ENCODE data around the gene WIPF2. TPM values are rescaled to one million over a fixed set of nuclear protein-coding genes. Genes with fewer than 3 reads are reported as not detected.

WIPF2 gene
- total and polyA plus RNA-seq, 2 experiments from 2014 or later = 7.1 to 21.8 TPM

GRCh38 chr17:40318830-40319391 lies 99.8 kb downstream of the WIPF2 start:
- Histone ChIP-seq H3K27me3 (no peaks in the 10 kb centered on the region), H3K4me1 (ENCODE audit: low read depth) (peaks cover 73% of the 10 kb centered on the region), H3K36me3 (no peaks in the 10 kb centered on the region), H3K4me3 (peak overlapping the region; percentile 60), H3K9me3 (ENCODE audit: low read depth) (no peaks in the 10 kb centered on the region), H3K27ac (no peak overlapping the region)
- DNase-seq (ENCODE audit: low read depth in 1 of 2, low spot score in 1 of 2) = no peak
- peak; percentile 24 for TF ChIP-seq CTCF (IDR thresholded peaks at IDR 0.05; ENCODE audit: low read depth, low read length)

GRCh38 chr17:40319651-40320540 lies 100.8 kb downstream of the WIPF2 start:
- Histone ChIP-seq H3K4me1 (ENCODE audit: low read depth) (peaks cover 64% of the 10 kb centered on the region), H3K9me3 (ENCODE audit: low read depth) (no peaks in the 10 kb centered on the region), H3K36me3 (no peaks in the 10 kb centered on the region), H3K27me3 (no peaks in the 10 kb centered on the region), H3K4me3 (no peak overlapping the region), H3K27ac (no peak overlapping the region)
- no peak for DNase-seq (ENCODE audit: low read depth in 1 of 2, low spot score in 1 of 2)
- no peak for TF ChIP-seq CTCF (IDR thresholded peaks at IDR 0.05; ENCODE audit: low read depth, low read length)

- no peaks in the 10 kb centered on the region for H3K9me3 ChIP-seq (ENCODE audit: low read depth)
- H3K27ac ChIP-seq = no peak overlapping the region
- no peak for TF ChIP-seq CTCF (IDR thresholded peaks at IDR 0.05; ENCODE audit: low read depth, low read length)
- H3K4me3 ChIP-seq = no peak overlapping the region
- peak in 1 of 2 donors; percentile 64 for DNase-seq (ENCODE audit: low read depth in 1 of 2, low spot score in 1 of 2)
- no peaks in the 10 kb centered on the region for H3K36me3 ChIP-seq
- peaks cover 59% of the 10 kb centered on the region for H3K4me1 ChIP-seq (ENCODE audit: low read depth)
- H3K27me3 ChIP-seq = no peaks in the 10 kb centered on the region
These were observed 101.8 kb downstream of the WIPF2 start for GRCh38 chr17:40320756-40321523.

GRCh38 chr17:40321524-40321929 lies 102.4 kb downstream of the WIPF2 start:
- H3K4me3 ChIP-seq = no peak overlapping the region
- H3K36me3 ChIP-seq = no peaks in the 10 kb centered on the region
- no peak for DNase-seq (ENCODE audit: low read depth in 1 of 2, low spot score in 1 of 2)
- H3K4me1 ChIP-seq (ENCODE audit: low read depth) = peaks cover 57% of the 10 kb centered on the region
- H3K27me3 ChIP-seq = no peaks in the 10 kb centered on the region
- H3K27ac ChIP-seq = no peak overlapping the region
- no peaks in the 10 kb centered on the region for H3K9me3 ChIP-seq (ENCODE audit: low read depth)
- no peak for TF ChIP-seq CTCF (IDR thresholded peaks at IDR 0.05; ENCODE audit: low read depth, low read length)

GRCh38 chr17:40321961-40322357 lies 102.9 kb downstream of the WIPF2 start:
- Histone ChIP-seq H3K36me3 (no peaks in the 10 kb centered on the region), H3K4me3 (no peak overlapping the region), H3K4me1 (ENCODE audit: low read depth) (peaks cover 59% of the 10 kb centered on the region), H3K9me3 (ENCODE audit: low read depth) (no peaks in the 10 kb centered on the region), H3K27me3 (no peaks in the 10 kb centered on the region), H3K27ac (no peak overlapping the region)
- TF ChIP-seq CTCF (IDR thresholded peaks at IDR 0.05; ENCODE audit: low read depth, low read length) = no peak
- no peak for DNase-seq (ENCODE audit: low read depth in 1 of 2, low spot score in 1 of 2)
